Measurements from ENCODE around the gene KRTAP29-1.
"Not testable (repeated sequence)": the region's sequence is repeated elsewhere in the genome, so short reads cannot be mapped to it uniquely, and the experiment has no call there.

KRTAP29-1 gene

DNA sequence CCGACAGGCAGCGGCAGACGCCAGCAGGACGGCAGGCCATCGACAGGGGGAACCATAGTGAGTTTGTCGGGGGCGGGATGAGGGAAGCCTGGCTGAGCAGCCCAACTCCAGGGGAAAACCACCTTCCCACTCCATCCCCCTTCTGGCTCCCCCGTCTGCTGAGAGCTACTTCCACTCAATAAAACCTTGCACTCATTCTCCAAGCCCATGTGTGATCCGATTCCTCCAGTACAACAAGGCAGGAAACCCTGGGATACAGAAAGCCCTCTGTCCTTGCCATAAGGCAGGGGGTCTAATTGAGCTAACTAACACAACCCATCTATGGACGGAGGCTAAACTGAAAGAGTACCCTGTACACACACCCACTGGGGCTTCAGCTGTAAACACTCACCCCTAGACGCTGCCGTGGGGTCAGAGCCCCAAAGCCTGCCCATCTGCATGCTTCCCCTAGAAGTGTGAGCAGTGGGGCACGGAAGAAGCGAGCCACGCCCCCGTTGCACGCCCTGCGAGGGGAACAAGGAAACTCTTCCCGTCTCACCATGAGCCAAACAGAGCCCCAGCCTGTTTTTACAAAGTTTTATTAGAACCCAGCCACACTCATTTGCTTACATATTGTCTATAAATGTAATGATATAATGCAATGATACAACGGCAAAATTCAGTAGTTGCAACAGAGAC is 4.1 kb downstream of the KRTAP29-1 start:
- DNase-seq (ENCODE audit: low read depth in 2 of 2): no peak

- DNase-seq (ENCODE audit: low read depth in 2 of 2): no peak
Observed at GRCh38 chr17:41296846-41297245, 5.8 kb downstream of the KRTAP29-1 start.

DNA sequence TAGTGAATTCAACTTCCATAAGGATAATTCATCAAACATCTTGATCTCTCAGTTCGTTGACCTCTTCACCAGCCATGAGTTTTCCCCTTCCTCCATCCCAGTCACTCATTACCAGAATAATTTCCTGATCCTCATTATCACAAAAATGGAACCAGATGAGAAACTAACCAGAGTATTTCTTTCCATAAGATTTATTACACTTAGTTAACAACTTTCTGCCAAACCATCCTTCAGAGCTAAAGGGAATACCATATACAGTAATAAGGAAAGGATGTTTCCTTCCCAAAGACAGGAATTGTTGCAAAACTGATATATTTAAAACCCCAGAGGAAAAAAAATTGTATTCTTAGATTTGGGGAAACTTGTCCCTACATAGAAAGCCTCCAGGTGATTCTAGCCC is 8.6 kb downstream of the KRTAP29-1 start:
- DNase-seq (ENCODE audit: low read depth in 2 of 2): peak; percentile 66 to 69

- DNase-seq (ENCODE audit: low read depth in 2 of 2): no peak
Observed at GRCh38 chr17:41287050-41287449, 15.6 kb downstream of the KRTAP29-1 start.

- DNase-seq (ENCODE audit: low read depth in 2 of 2): no peak
Observed at GRCh38 chr17:41284546-41284945, 18.1 kb downstream of the KRTAP29-1 start.

DNA sequence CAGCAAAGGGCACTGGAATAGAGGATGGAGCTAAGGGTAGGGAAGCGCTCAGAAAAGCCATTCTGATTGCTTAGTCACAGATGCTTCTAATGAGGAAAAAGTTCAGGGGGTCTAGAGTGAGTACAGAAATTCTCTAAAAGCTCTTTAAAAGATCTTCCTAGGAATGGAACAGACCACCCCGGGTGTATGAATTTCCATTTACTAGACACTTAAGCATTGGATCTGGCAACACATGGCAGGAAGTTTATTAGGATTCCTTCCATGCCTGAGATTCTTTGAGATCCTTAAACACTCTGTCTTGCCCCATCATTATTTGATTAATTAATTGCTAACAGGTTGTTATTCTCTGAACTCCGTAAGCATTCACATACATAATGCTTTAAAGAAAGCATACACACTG is 18.6 kb downstream of the KRTAP29-1 start:
- DNase-seq (ENCODE audit: low read depth in 2 of 2): peak; percentile 95 to 97

- DNase-seq (ENCODE audit: low read depth in 2 of 2): no peak
Observed at GRCh38 chr17:41278176-41278955, 24.3 kb downstream of the KRTAP29-1 start.

DNA sequence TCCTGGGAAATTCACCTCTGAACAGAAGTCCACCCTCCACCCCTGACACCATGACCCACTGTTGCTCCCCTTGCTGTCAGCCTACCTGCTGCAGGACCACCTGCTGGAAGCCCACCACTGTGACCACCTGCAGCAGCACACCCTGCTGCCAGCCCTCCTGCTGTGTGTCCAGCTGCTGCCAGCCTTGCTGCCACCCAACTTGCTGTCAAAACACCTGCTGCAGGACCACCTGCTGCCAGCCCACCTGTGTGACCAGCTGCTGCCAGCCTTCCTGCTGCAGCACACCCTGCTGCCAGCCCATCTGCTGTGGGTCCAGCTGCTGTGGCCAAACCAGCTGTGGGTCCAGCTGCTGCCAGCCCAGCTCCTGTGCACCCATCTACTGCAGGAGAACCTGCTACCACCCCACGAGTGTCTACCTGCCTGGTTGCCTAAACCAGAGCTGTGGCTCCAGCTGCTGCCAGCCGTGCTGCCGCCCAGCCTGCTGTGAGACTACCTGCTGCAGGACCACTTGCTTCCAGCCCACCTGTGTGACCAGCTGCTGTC is 26.9 kb downstream of the KRTAP29-1 start, which contains the start of gene KRTAP9-7:
Gene KRTAP9-7, plus strand, starts transcription at position 51 of the 543 bp plus-strand sequence. Its CDS starts 0 bp downstream, at position 51.
- not testable (repeated sequence) for DNase-seq (ENCODE audit: low read depth in 2 of 2)

DNA sequence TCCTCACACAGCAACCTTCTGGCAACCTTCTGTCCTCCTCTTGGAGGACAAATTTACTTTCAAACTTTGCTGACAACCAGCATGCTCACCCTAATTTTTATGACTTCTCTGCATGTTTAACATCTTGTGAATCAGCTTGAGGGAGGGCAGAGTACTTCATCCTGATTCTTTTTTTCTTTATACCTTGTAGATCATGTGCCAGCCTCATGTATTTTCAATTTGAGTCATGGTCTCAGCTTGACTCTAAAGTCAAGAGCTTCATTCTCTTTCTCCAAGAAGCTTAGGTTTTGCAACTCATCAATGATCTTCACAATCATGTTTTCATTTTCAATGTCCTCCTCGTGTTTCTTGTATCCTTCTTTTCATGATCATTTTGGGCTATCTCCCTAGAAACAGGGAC is 30.8 kb downstream of the KRTAP29-1 start:
- DNase-seq (ENCODE audit: low read depth in 2 of 2): no peak

DNA sequence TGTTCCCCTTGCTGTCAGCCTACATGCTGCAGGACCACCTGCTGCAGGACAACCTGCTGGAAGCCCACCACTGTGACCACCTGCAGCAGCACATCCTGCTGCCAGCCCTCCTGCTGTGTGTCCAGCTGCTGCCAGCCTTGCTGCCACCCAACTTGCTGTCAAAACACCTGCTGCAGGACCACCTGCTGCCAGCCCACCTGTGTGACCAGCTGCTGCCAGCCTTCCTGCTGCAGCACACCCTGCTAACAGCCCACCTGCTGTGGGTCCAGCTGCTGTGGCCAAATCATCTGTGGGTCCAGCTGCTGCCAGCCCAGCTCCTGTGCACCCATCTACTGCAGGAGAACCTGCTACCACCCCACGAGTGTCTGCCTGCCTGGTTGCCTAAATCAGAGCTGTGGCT is 31.3 kb downstream of the KRTAP29-1 start:
- DNase-seq (ENCODE audit: low read depth in 2 of 2): not testable (repeated sequence)

- DNase-seq (ENCODE audit: low read depth in 2 of 2): no peak
Observed at GRCh38 chr17:41267711-41268110, 34.9 kb downstream of the KRTAP29-1 start.

- DNase-seq (ENCODE audit: low read depth in 2 of 2): no peak
Observed at GRCh38 chr17:41265078-41265477, 37.6 kb downstream of the KRTAP29-1 start, which contains the start of gene KRTAP9-6. KRTAP9-6 (plus strand) TSS chr17:41265378; CDS start chr17:41265378, 0 bp downstream.

DNA sequence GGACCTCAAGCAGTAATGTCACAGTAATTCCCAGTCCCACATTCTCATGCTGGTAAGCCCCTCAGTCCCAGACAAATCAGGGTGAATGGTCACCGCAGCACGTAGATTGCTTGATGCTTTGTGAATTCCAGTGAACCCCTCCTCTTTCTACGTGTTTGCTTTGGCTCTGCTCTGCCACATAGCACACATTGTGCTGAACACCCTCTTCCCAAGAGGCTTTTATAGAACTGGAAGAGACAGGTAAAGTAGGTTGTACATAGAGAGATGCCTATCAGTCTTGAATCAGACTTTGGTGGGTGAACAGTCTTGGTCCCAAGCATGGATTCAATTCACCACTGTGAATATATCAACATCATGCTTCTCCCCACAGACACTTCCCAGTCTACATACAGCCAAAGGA is 38.1 kb downstream of the KRTAP29-1 start:
- DNase-seq (ENCODE audit: low read depth in 2 of 2): no peak

DNA sequence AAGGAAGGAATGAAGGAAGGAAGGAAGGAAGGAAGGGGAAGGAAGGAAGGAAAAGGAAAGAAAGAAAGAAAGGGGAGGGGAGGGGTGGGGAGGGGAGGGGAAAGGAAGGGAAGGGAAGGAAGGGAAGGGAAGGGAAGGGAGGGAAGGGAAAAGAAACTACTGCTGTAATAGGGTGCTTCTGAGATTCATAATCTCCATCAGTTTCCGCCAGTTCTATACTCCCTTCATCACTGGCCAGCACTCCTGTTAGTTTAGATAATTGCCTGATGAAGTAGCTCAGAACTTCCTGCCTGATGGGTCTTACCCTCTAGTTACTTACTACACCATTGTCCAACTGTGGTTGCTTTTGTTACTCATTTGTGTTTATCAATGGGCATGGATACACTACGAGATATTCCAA is 39.4 kb downstream of the KRTAP29-1 start:
- no peak for DNase-seq (ENCODE audit: low read depth in 2 of 2)

- DNase-seq (ENCODE audit: low read depth in 2 of 2): no peak
Observed at GRCh38 chr17:41258406-41258805, 44.2 kb downstream of the KRTAP29-1 start.

DNA sequence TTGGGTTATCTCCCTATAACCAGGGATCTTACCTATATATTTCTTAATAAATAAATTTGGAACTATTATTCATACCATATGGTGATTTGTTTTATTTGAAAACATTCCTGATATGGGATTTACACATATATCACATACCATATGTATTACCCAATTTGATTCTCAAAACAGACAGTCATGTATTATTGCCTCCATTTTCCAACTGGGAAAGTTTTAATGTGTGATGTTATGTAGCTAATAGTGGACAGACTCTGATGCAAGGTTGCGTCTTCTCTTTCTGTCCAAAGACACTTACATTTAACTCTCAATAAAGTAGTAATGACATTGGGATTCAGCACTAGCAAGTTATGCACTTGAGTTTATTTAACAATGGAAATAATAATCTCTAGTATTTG is 46.4 kb downstream of the KRTAP29-1 start:
- peak; percentile 34 to 39 for DNase-seq (ENCODE audit: low read depth in 2 of 2)

GRCh38 chr17:41255381-41256290 is 47.0 kb downstream of the KRTAP29-1 start, which contains the start of gene KRTAP9-9:
KRTAP9-9 (plus strand) TSS chr17:41255384.
- peak; percentile 35 to 44 for DNase-seq (ENCODE audit: low read depth in 2 of 2)

DNA sequence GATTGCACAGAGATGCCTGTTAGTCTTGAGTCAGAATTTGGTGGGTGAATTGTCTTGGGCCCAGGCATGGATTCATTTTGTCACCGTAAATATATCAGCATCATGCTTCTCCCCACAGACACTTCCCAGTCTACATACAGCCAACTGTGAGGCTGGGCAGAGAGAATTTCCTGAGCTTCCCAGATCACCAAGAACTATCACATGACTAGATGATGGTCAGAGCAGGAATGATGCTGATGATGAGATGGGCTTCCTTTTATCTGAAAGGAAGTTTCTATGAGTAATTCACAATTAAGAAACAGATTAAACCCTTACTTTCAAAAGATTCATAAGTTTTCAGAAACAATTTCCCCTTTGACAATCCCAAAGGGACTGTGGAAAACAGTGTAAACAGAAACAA is 47.8 kb downstream of the KRTAP29-1 start:
- no peak for DNase-seq (ENCODE audit: low read depth in 2 of 2)

All from fibroblast of skin of left quadriceps (primary cell).